Activated naive CD4-positive, alpha-beta T cell treated with anti-CD3 and anti-CD28 coated beads, Interleukin-2, amount 50 U/mL, for 24 hours (primary cell): Measurements from ENCODE around the gene KLHL2.
"Not testable (repeated sequence)": the region's sequence is repeated elsewhere in the genome, so short reads cannot be mapped to it uniquely, and the experiment has no call there.

ENCODE experiments used
- H3K27ac Mint-ChIP-seq: one replicate; pipeline ENCODE4 v1.8.0; 2021; ENCODE audit warnings: mild to moderate bottlenecking, mixed read lengths
- H3K27me3 Mint-ChIP-seq: one replicate; pipeline ENCODE4 v1.8.0; 2021; ENCODE audit warnings: mixed read lengths
- H3K36me3 Mint-ChIP-seq: one replicate; pipeline ENCODE4 v1.8.0; 2021; ENCODE audit warnings: mixed read lengths
- H3K4me1 Mint-ChIP-seq: one replicate; pipeline ENCODE4 v1.8.0; 2021; ENCODE audit warnings: mixed read lengths
- H3K4me3 Mint-ChIP-seq: one replicate; pipeline ENCODE4 v1.8.0; 2021; ENCODE audit warnings: mild to moderate bottlenecking, mixed read lengths
- H3K9me3 Mint-ChIP-seq: one replicate; pipeline ENCODE4 v1.8.0; 2021; ENCODE audit warnings: mixed read lengths

Gene KLHL2

GRCh38 chr4:165213991-165214709, 6.8 kb downstream of the KLHL2 start:
- H3K4me1 Mint-ChIP-seq: peaks cover 93% of the 10 kb centered on the region
- not testable (repeated sequence) for H3K27me3 Mint-ChIP-seq, H3K9me3 Mint-ChIP-seq, H3K4me3 Mint-ChIP-seq, H3K36me3 Mint-ChIP-seq
- H3K27ac Mint-ChIP-seq: peak overlapping the region; percentile 77

DNA sequence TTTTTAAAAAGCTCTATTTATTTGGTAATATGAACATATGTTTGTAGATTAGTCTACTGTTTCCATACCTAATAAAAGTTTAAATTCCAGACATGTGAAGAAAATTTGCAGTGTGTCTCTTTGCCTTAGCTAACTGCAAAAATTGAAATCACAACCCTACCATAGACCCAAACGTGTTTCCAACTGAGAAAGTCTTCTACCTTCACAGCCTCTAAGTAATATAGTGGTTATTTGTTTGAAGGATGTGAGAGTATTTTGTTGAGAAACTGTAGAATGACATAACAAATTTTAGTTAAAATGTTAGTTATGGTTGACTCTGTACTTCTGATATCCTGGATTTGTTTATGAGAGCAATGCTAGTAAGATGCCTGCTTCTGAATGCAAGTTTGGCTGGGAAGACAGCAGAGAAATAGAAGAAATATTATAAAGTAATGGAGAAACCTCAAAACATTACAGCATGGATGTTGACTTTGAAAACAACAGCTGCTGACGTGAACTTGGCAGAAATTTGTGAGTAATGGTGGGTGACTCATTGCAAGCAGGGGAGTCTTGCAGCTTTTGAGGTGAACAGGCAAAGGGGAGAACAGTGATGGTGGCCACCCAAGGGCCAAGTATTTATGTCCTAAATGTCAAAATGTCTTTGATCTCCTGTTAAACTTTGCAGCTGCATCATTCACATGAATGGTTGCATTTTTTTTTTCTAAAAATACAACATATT, 7.8 kb downstream of the KLHL2 start:
- Mint-ChIP-seq H3K36me3 (peaks cover 10% of the 10 kb centered on the region), H3K4me3 (peak overlapping the region; percentile 74), H3K27ac (peak overlapping the region; percentile 93)

GRCh38 chr4:165215761-165216487, 8.6 kb downstream of the KLHL2 start:
- Mint-ChIP-seq H3K27ac (peak overlapping the region; percentile 93), H3K36me3 (peaks cover 12% of the 10 kb centered on the region), H3K4me3 (peak overlapping the region; percentile 74), H3K4me1 (peaks cover 82% of the 10 kb centered on the region)
- H3K27me3 Mint-ChIP-seq, H3K9me3 Mint-ChIP-seq: not testable (repeated sequence)

More for the DNA sequence above, 7.8 kb downstream of the KLHL2 start:
- not testable (repeated sequence) for H3K27me3 Mint-ChIP-seq, H3K9me3 Mint-ChIP-seq
- peaks cover 88% of the 10 kb centered on the region for H3K4me1 Mint-ChIP-seq

- Mint-ChIP-seq H3K9me3 (peaks cover 14% of the 10 kb centered on the region), H3K36me3 (peaks cover 18% of the 10 kb centered on the region), H3K27me3 (no peaks in the 10 kb centered on the region), H3K4me3 (no peak overlapping the region), H3K27ac (peak overlapping the region; percentile 44), H3K4me1 (peaks cover 85% of the 10 kb centered on the region)
Measured at GRCh38 chr4:165217325-165217724, 10.0 kb downstream of the KLHL2 start.

DNA sequence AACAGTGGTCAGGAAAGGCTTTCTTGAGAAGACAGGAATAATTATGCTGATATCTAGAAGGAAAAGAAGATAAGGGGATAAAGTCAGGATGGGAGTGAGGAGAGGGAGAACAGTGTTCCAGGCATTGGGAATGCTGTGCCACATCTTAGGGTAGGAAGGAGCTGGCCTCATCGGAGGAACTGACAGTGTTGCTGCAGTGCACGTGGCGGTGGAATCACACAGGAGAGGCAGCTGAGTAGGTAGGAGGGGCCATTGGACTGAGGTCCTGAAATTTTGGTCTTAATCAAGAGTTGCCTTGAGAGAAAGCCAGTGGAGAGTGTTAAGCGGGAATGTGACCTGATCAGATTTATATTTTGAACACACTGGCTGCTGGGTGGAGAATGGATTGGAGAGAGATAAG, 13.9 kb downstream of the KLHL2 start:
- H3K4me3 Mint-ChIP-seq, H3K9me3 Mint-ChIP-seq, H3K27me3 Mint-ChIP-seq: not testable (repeated sequence)
- Mint-ChIP-seq H3K36me3 (peaks cover 22% of the 10 kb centered on the region), H3K27ac (peak overlapping the region; percentile 80), H3K4me1 (peaks cover 61% of the 10 kb centered on the region)

- H3K4me3 Mint-ChIP-seq, H3K9me3 Mint-ChIP-seq, H3K27me3 Mint-ChIP-seq, H3K27ac Mint-ChIP-seq: not testable (repeated sequence)
- Mint-ChIP-seq H3K4me1 (peaks cover 53% of the 10 kb centered on the region), H3K36me3 (peaks cover 22% of the 10 kb centered on the region)
Measured at GRCh38 chr4:165221993-165222650, 14.8 kb downstream of the KLHL2 start.

- H3K4me1 Mint-ChIP-seq: peaks cover 48% of the 10 kb centered on the region
- peak overlapping the region; percentile 80 for H3K27ac Mint-ChIP-seq
- H3K27me3 Mint-ChIP-seq: no peaks in the 10 kb centered on the region
- peaks cover 22% of the 10 kb centered on the region for H3K36me3 Mint-ChIP-seq
- peaks cover 5% of the 10 kb centered on the region for H3K9me3 Mint-ChIP-seq
- no peak overlapping the region for H3K4me3 Mint-ChIP-seq
Measured at GRCh38 chr4:165222651-165222994, 15.3 kb downstream of the KLHL2 start.

DNA sequence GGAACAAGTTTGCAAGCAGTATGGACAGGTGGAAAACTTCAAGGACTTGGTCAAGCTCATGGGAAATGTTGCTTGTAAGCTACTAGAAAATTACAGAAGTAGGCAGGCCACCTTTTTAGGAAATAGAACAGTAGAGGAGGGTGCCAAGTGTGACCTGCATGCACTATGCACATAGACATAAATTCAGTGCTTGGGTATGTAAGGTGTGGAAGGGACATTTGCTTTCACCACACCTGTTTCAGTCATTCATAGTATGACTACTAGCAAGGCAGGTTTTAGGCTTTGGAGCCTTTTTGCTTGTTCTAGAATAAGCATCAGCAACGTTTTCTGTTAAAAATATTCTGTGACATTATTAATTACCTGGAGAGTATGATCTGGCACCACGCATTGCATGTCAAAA, 20.0 kb downstream of the KLHL2 start:
- H3K36me3 Mint-ChIP-seq: peaks cover 24% of the 10 kb centered on the region
- H3K27me3 Mint-ChIP-seq, H3K9me3 Mint-ChIP-seq, H3K27ac Mint-ChIP-seq, H3K4me3 Mint-ChIP-seq: not testable (repeated sequence)
- H3K4me1 Mint-ChIP-seq: peaks cover 40% of the 10 kb centered on the region

- not testable (repeated sequence) for H3K4me3 Mint-ChIP-seq, H3K27me3 Mint-ChIP-seq, H3K9me3 Mint-ChIP-seq
- H3K27ac Mint-ChIP-seq: peak overlapping the region; percentile 43
- peaks cover 35% of the 10 kb centered on the region for H3K4me1 Mint-ChIP-seq
- peaks cover 19% of the 10 kb centered on the region for H3K36me3 Mint-ChIP-seq
Measured at GRCh38 chr4:165229490-165230200, 22.3 kb downstream of the KLHL2 start.

DNA sequence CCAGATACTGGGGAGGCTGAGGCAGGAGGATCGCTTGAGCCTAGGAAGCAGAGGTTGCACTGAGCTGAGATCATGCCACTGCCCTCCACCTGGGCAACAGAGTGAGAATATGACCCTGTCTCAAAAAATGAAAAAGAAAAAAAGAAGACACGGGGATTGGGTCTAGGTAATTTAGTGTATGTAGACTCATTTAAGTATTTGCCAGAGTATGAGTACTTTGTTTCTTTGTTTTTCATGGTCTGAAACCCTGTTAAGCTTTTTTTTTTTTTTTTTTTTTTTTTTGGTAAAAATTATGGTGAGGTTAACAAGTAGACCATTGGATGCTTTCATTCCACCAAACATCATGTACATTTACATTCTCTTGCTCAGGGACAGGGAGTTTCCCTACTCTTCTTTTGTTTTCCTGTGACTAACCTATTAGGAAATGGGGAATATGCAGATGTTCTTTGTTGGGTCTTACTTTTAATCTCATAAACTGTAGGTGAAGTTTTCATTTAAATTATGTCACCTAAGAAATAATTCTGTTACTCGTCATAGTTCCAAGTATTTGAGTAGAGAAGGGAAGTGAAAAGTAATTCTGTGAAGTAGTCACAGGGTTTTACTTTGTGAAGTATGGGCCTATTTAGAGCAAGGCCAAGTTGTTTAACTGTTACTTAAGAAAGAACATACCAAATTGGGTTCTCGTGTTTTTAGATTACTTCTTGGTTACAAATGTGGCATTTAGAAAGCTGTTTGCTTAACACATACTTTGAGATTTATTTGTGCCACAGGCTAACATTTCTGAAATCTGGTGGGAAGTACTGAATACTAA, 25.5 kb downstream of the KLHL2 start:
- not testable (repeated sequence) for H3K4me3 Mint-ChIP-seq, H3K9me3 Mint-ChIP-seq, H3K27ac Mint-ChIP-seq, H3K27me3 Mint-ChIP-seq
- Mint-ChIP-seq H3K4me1 (peaks cover 45% of the 10 kb centered on the region), H3K36me3 (peaks cover 21% of the 10 kb centered on the region)

DNA sequence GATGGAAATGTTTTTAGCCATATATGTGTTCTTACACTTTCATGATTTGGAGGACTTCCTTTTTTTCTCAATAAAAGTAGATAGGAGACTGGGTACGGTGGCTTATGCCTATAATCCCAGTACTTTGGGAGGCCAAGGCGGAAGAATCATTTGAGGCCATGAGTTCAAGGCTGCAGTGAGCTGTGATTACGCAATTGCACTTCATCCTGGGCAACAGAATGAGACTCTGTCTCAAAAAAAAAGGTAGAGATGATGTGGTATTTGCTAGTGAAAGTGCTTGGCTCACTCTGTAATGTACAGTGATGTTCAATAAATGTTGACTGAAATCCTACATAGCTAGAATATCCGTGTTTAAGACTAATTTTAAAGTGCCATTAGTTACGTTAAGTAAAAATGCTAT, 27.4 kb downstream of the KLHL2 start:
- H3K4me3 Mint-ChIP-seq: no peak overlapping the region
- no peak overlapping the region for H3K27ac Mint-ChIP-seq
- no peaks in the 10 kb centered on the region for H3K27me3 Mint-ChIP-seq
- peaks cover 18% of the 10 kb centered on the region for H3K36me3 Mint-ChIP-seq
- peaks cover 36% of the 10 kb centered on the region for H3K4me1 Mint-ChIP-seq
- no peaks in the 10 kb centered on the region for H3K9me3 Mint-ChIP-seq

GRCh38 chr4:165236852-165237251, 29.5 kb downstream of the KLHL2 start:
- H3K36me3 Mint-ChIP-seq: peaks cover 16% of the 10 kb centered on the region
- H3K27ac Mint-ChIP-seq, H3K27me3 Mint-ChIP-seq, H3K9me3 Mint-ChIP-seq, H3K4me3 Mint-ChIP-seq: not testable (repeated sequence)
- H3K4me1 Mint-ChIP-seq: peaks cover 41% of the 10 kb centered on the region

DNA sequence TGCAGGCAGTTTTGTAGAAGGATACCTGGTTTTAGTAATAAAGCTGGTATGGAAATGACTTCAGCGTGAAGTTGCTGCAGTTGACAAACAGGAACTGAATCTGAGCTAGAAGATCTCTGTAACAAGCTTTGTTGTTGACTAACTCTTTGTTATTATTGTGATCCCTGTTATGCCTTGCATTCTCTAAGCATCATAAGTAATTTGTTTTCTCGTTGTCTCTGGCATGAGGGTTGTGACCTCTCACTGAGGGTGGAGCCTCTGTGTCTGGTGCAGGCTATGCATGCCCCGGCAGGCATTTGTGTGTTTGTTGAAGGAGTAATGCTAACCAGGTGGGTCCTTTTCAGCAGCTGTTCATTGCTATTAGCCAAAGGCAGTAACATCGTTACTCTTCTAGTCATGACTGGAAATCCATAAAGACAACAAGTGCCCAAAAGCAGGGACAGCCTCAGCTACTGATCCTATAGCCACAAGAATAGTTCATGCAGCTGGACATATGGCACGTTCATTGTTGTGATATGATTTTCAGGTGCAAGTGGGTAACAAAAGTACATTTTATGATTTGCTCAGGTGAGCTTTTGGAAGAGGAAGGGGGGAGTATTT, 30.8 kb downstream of the KLHL2 start:
- H3K9me3 Mint-ChIP-seq, H3K4me3 Mint-ChIP-seq, H3K27ac Mint-ChIP-seq, H3K27me3 Mint-ChIP-seq: not testable (repeated sequence)
- H3K4me1 Mint-ChIP-seq: peaks cover 37% of the 10 kb centered on the region
- H3K36me3 Mint-ChIP-seq: peaks cover 16% of the 10 kb centered on the region

GRCh38 chr4:165240761-165241160, 33.4 kb downstream of the KLHL2 start:
- Mint-ChIP-seq H3K36me3 (peaks cover 27% of the 10 kb centered on the region), H3K4me1 (peaks cover 36% of the 10 kb centered on the region)
- H3K27ac Mint-ChIP-seq, H3K4me3 Mint-ChIP-seq, H3K27me3 Mint-ChIP-seq, H3K9me3 Mint-ChIP-seq: not testable (repeated sequence)
